ENCODE measurements around the gene UBR2. TPM values are rescaled to one million over a fixed set of nuclear protein-coding genes. Genes with fewer than 3 reads are reported as not detected.

The UBR2 gene
- total RNA-seq, 4 donors from 2014 or later: 15.9 to 52.7 (median 49.4) TPM

DNA sequence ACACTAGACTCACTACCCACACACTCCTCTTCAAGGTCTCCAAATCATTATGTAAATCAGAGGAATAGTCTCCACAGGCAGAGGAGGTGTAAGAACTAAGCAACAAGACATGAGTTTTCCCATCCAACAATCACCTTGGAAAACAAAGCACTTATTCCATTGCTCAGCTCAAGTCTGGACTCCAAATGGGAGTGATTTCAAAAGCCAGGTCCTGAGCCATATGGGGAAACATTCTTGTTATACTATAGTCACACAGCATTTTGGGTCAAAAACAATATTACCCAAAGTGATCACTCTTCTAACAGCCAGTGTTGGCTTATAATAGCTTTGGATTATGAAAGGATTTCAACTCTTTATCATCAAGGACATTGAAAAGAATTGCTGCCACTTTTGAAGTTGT, 162.2 kb downstream of the UBR2 start:
- Histone ChIP-seq H3K4me3 (peak overlapping the region in 1 of 4 donors; percentile 59), H3K27me3 (no peaks in the 10 kb centered on the region), H3K9me3 (no peaks in the 10 kb centered on the region), H3K36me3 (no peaks in the 10 kb centered on the region), H3K27ac (peak overlapping the region; percentile 76 to 85 (median 82)), H3K4me1 (peaks cover 7 to 22% (median 13%) of the 10 kb centered on the region in 4 donors)
- TF ChIP-seq EP300 (IDR thresholded peaks at IDR 0.05; ENCODE audit: low read depth): no peak
- no peak for TF ChIP-seq POLR2A (IDR thresholded peaks at IDR 0.05)
- TF ChIP-seq, protein P1, sequence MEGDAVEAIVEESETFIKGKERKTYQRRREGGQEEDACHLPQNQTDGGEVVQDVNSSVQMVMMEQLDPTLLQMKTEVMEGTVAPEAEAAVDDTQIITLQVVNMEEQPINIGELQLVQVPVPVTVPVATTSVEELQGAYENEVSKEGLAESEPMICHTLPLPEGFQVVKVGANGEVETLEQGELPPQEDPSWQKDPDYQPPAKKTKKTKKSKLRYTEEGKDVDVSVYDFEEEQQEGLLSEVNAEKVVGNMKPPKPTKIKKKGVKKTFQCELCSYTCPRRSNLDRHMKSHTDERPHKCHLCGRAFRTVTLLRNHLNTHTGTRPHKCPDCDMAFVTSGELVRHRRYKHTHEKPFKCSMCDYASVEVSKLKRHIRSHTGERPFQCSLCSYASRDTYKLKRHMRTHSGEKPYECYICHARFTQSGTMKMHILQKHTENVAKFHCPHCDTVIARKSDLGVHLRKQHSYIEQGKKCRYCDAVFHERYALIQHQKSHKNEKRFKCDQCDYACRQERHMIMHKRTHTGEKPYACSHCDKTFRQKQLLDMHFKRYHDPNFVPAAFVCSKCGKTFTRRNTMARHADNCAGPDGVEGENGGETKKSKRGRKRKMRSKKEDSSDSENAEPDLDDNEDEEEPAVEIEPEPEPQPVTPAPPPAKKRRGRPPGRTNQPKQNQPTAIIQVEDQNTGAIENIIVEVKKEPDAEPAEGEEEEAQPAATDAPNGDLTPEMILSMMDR (IDR thresholded peaks at IDR 0.05): no peak
- no peak for TF ChIP-seq POLR2AphosphoS5 (IDR thresholded peaks at IDR 0.05)
- no peak for DNase-seq
- intact Hi-C loops (cut with DNase I; ENCODE audit: low total_unique reads) (loop anchor here (5.0 to 10.0 kb wide), 2 partner anchors 64 to 149 kb away; partner anchors contain the start of gene RPL7L1), in situ Hi-C loops (cut with MboI; ENCODE audit: low pct_ligation_motif_present in 1 of 4, low pct_unique_long_range_greater_than_20kb in 1 of 4, low sequenced_read_pairs in 3 of 4) (loop anchor here in 3 of 4 donors (5.0 to 25.0 kb wide), 3 partner anchors 64 to 161 kb away; partner anchors contain the start of gene RPL7L1 (in 1 of the 3))

- Histone ChIP-seq H3K27ac (peak overlapping the region; percentile 76 to 85 (median 82)), H3K36me3 (no peaks in the 10 kb centered on the region), H3K9me3 (no peaks in the 10 kb centered on the region), H3K4me3 (peak overlapping the region; percentile 15 to 59 (median 36)), H3K4me1 (peaks cover 7 to 22% (median 13%) of the 10 kb centered on the region in 4 donors), H3K27me3 (no peaks in the 10 kb centered on the region)
- WGBS, 2 donors (ENCODE audit: low coverage in 1 of 2): 3% methylated on average over 14 of the region's 14 CpGs
- in situ Hi-C loops (cut with MboI; ENCODE audit: low pct_ligation_motif_present in 1 of 4, low pct_unique_long_range_greater_than_20kb in 1 of 4, low sequenced_read_pairs in 3 of 4): loop anchor here in 3 of 4 donors (5.0 to 25.0 kb wide), 3 partner anchors 64 to 161 kb away; partner anchors contain the start of gene RPL7L1 (in 1 of the 3)
- peak; percentile 79 for DNase-seq
- TF ChIP-seq EP300 (IDR thresholded peaks at IDR 0.05; ENCODE audit: low read depth): no peak
- TF ChIP-seq POLR2AphosphoS5 (IDR thresholded peaks at IDR 0.05): peak in 2 of 3 donors; percentile 33 to 57
- TF ChIP-seq, protein P1 (IDR thresholded peaks at IDR 0.05): peak; percentile 90 to 97 (median 95)
- intact Hi-C loops (cut with DNase I; ENCODE audit: low total_unique reads): loop anchor here (5.0 to 10.0 kb wide), 2 partner anchors 64 to 148 kb away; partner anchors contain the start of gene RPL7L1
Observed at GRCh38 chr6:42726485-42727086, 162.8 kb downstream of the UBR2 start.

DNA sequence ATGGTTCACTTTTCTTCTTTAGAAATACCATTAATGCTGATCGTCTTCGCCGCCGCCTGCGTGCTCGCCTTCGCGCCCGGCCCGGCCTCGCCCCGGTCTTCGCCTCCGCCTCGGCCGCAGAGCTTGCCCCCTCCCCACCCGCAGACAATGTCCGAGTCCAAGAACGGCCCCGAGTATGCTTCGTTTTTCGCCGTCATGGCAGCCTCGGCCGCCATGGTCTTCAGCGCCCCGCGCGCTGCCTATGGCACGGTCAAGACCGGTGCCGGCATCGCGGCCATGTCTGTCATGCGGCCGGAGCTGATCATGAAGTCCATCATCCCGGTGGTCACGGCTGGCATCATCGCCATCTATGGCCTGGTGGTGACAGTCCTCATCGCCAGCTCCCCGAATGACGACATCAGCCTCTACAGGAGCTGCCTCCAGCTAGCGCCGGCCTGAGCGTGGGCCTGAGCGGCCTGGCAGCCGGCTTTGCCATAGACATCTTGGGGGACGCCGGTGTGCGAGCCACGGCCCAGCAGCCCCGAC, 163.3 kb downstream of the UBR2 start:
- DNase-seq: no peak
- intact Hi-C loops (cut with DNase I; ENCODE audit: low total_unique reads) (loop anchor here (5.0 to 10.0 kb wide), 2 partner anchors 65 to 148 kb away; partner anchors contain the start of gene RPL7L1), in situ Hi-C loops (cut with MboI; ENCODE audit: low pct_ligation_motif_present in 1 of 4, low pct_unique_long_range_greater_than_20kb in 1 of 4, low sequenced_read_pairs in 3 of 4) (loop anchor here in 3 of 4 donors (5.0 to 25.0 kb wide), 3 partner anchors 65 to 160 kb away; partner anchors contain the start of gene RPL7L1 (in 1 of the 3))
- Histone ChIP-seq H3K36me3 (no peaks in the 10 kb centered on the region), H3K4me3 (peak overlapping the region; percentile 15 to 59 (median 36)), H3K4me1 (peaks cover 7 to 22% (median 13%) of the 10 kb centered on the region in 4 donors), H3K27ac (peak overlapping the region; percentile 76 to 85 (median 82)), H3K9me3 (no peaks in the 10 kb centered on the region), H3K27me3 (no peaks in the 10 kb centered on the region)
- 31 to 42% methylated on average over 25 to 46 of the region's 52 CpGs for WGBS, 2 donors (ENCODE audit: low coverage in 1 of 2)
- TF ChIP-seq, protein P1 (IDR thresholded peaks at IDR 0.05): no peak
- no peak for TF ChIP-seq EP300 (IDR thresholded peaks at IDR 0.05; ENCODE audit: low read depth)
- TF ChIP-seq POLR2AphosphoS5 (IDR thresholded peaks at IDR 0.05): no peak
- no peak for TF ChIP-seq POLR2A (IDR thresholded peaks at IDR 0.05)

DNA sequence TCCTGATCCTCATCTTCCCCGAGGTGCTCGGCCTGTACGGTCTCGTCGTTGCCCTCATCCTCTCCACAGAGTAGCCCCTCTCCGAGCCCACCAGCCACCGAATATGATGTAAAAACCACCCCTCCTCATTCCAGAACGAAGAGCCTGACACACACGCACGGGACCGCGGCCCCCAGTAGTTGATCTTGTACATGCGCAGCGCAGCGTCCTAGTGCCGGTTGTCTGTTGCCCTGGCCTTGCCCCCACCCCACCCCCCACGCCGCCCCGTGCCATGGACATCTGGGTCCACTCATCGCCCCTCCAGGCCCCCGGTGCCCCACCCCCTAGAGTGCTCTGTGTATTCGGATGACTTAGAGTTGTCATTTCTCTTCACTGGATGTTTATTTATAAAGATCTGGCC, 163.8 kb downstream of the UBR2 start:
- peak overlapping the region in 3 of 4 donors; percentile 32 to 59 (median 41) for H3K4me3 ChIP-seq
- H3K9me3 ChIP-seq: no peaks in the 10 kb centered on the region
- H3K27me3 ChIP-seq: no peaks in the 10 kb centered on the region
- peaks cover 7 to 22% (median 13%) of the 10 kb centered on the region in 4 donors for H3K4me1 ChIP-seq
- no peaks in the 10 kb centered on the region for H3K36me3 ChIP-seq
- no peak for TF ChIP-seq POLR2A (IDR thresholded peaks at IDR 0.05)
- peak in 1 of 3 donors; percentile 33 for TF ChIP-seq POLR2AphosphoS5 (IDR thresholded peaks at IDR 0.05)
- 81% methylated on average over 22 of the region's 22 CpGs; no CpG with 5 or more reads in 1 of the 2 donors for WGBS, 2 donors (ENCODE audit: low coverage in 1 of 2)
- no peak for DNase-seq
- H3K27ac ChIP-seq: peak overlapping the region; percentile 76 to 85 (median 82)
- in situ Hi-C loops (cut with MboI; ENCODE audit: low pct_ligation_motif_present in 1 of 4, low pct_unique_long_range_greater_than_20kb in 1 of 4, low sequenced_read_pairs in 3 of 4) (loop anchor here in 3 of 4 donors (5.0 to 25.0 kb wide), 3 partner anchors 65 to 160 kb away; partner anchors contain the start of gene RPL7L1 (in 1 of the 3)), intact Hi-C loops (cut with DNase I; ENCODE audit: low total_unique reads) (loop anchor here (5.0 to 10.0 kb wide), 2 partner anchors 65 to 147 kb away; partner anchors contain the start of gene RPL7L1)
